ENCODE data around the gene NKX3-2.

Gene NKX3-2

DNA sequence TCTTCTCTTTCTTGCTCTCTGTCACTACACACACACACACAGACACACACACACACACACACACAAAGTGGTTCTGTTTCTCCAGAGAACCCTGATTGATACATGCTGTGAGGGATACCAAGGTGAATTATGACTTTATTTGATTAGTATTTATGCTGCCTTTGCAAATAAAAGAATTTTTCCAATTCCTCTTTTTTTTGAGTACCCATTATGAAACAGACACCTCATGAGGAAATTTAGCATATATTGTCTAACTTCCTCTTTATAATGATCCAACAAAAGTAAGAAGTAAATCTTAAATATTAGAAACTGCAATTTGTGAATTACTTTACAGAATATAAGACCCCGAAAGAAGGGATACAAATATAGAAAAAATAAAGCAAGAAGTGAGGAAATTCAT, 45.8 kb downstream of the NKX3-2 start:
- DNase-seq (ENCODE audit: low read depth) = no peak

DNA sequence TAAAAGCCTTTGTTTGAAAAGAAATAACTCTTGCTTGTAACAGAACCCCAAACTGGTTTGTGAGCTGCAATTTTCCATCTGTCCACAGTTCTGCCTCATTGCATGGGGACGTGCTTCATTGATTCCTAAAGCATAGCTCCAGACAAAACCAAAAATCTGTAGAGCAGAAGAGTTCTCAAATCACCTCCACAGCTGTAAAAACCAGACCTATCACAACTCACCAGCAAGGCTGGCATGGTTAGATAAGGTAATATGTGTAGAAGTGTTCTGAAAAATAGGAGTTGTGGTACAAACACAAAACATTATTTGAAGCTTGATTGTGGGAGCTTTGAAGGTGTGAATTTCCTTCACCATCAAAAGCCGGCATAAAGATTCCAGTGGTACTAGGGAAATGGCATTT, 47.7 kb downstream of the NKX3-2 start:
- DNase-seq (ENCODE audit: low read depth) = no peak

DNA sequence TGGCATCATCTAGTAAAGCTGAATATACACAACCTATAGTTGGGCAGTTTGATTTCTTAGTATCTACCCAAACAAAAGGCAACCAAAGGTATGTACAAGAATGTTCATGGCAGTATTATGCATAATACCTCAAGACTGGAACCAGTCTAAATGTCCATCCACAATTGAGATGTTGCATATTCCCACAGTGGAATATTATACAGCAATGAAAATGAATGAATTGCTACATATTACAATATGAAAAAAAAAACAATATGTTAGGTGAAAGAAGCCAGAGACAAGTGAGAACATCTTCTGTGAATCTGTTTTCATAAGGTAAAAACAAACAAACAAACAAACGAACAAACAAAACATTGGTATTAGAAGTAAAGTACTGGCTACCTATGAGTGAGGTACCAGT, 48.6 kb downstream of the NKX3-2 start:
- DNase-seq (ENCODE audit: low read depth) = no peak

DNA sequence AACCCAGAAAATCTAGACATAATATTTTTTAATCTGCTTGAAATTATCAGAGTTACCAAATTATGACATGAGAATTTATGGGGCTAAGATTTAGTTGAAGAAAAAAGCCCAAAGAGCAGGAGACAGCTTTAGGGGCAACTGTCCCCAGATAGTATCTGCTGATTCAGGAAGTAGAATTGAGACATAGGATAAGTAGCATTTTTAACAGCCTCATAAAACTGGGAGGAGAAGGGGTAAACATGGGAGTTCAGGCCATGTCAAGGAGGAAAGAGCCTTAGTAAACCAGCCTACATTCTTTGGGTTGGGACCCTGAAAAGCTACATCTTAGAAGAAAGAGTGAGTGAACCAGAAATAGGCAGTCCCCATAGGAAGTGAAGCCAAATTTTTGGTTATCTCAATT, 50.5 kb downstream of the NKX3-2 start:
- no peak for DNase-seq (ENCODE audit: low read depth)

DNA sequence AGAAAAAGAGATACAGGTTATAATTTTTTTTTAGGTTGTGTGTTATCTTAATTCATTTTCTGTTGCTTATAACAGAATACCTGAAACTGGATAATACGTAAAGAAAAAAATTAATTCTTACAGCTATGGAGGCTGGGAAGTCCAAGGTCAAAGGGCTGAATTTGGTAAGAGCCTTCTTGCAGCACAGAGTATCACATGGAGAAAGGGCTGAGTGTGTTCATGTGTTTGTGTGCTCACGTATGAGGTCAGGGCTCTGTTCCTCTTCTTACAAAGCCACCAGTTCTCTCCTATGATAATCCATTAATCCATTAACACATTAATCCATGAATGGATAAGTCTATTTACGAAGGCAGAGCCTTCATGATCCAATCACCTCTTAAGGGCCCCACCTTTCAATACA, 51.6 kb downstream of the NKX3-2 start:
- DNase-seq (ENCODE audit: low read depth) = no peak

All from T-helper 22 cell (primary cell).